ENCODE data around the gene SRGAP3.

- no peak for TF ChIP-seq RAD21 (IDR thresholded peaks at IDR 0.05; ENCODE audit: insufficient read depth, low read depth, low read length)
- no peak for TF ChIP-seq SPI1 (IDR thresholded peaks at IDR 0.05; ENCODE audit: borderline replicate concordance, insufficient read depth, low read depth, low read length)
- TF ChIP-seq KDM1A (IDR thresholded peaks at IDR 0.05; ENCODE audit: borderline replicate concordance) = no peak
- no peak for TF ChIP-seq POLR2AphosphoS5 (IDR thresholded peaks at IDR 0.05; ENCODE audit: low read length)
- TF ChIP-seq RUNX3 (IDR thresholded peaks at IDR 0.05; ENCODE audit: low read length) = no peak
- no peak for TF ChIP-seq POLR2A (IDR thresholded peaks at IDR 0.05; ENCODE audit: low read depth, low read length)
- no peak for TF ChIP-seq CTCF (IDR thresholded peaks at IDR 0.05 in 2 of 3, conservative IDR thresholded peaks at IDR 0.05 in 1 of 3; ENCODE audit: control insufficient read depth in 2 of 3, extremely low read depth in 1 of 3, insufficient read depth in 1 of 3, low read depth in 3 of 3, low read length in 3 of 3)
- TF ChIP-seq MTA3 (IDR thresholded peaks at IDR 0.05; ENCODE audit: borderline replicate concordance, low read length) = no peak
These were observed 252.3 kb downstream of the SRGAP3 start for GRCh38 chr3:8997151-8997550.
